Glutamatergic neuron (in vitro differentiated cells): ENCODE measurements around the gene MT2A. TPM values are rescaled to one million over a fixed set of nuclear protein-coding genes. Genes with fewer than 3 reads are reported as not detected.

Experiments used
- DNase-seq: peaks from one replicate; pipeline ENCODE4 v3.0.0; 2022
- H3K27ac Mint-ChIP-seq: one replicate; pipeline ENCODE4 v1.8.0; 2020; ENCODE audit warnings: mild to moderate bottlenecking, mixed read lengths, inconsistent platforms; ENCODE audit not compliant: unreplicated experiment
- H3K27me3 Mint-ChIP-seq: one replicate; pipeline ENCODE4 v1.8.0; 2020; ENCODE audit warnings: mild to moderate bottlenecking, moderate library complexity, mixed read lengths, inconsistent platforms; ENCODE audit not compliant: unreplicated experiment
- H3K36me3 Mint-ChIP-seq: one replicate; pipeline ENCODE4 v1.8.0; 2020; ENCODE audit warnings: mild to moderate bottlenecking, mixed read lengths, inconsistent platforms; ENCODE audit not compliant: unreplicated experiment
- H3K4me1 Mint-ChIP-seq: one replicate; pipeline ENCODE4 v1.8.0; 2020; ENCODE audit warnings: mild to moderate bottlenecking, low read depth, mixed read lengths, inconsistent platforms; ENCODE audit not compliant: unreplicated experiment
- H3K4me3 Mint-ChIP-seq: one replicate; pipeline ENCODE4 v1.8.0; 2020; ENCODE audit warnings: mild to moderate bottlenecking, mixed read lengths, inconsistent platforms; ENCODE audit not compliant: unreplicated experiment
- H3K9me3 Mint-ChIP-seq: one replicate; pipeline ENCODE4 v1.8.0; 2020; ENCODE audit warnings: mild to moderate bottlenecking, moderate library complexity, mixed read lengths, inconsistent platforms; ENCODE audit not compliant: unreplicated experiment
- CTCF ChIP-seq: fragments of 200-600 bp; sonication (generic); IDR thresholded peaks from one replicate; pipeline ENCODE4 v1.5.0; 2021; ENCODE audit not compliant: partially characterized antibody, unreplicated experiment
- total RNA-seq: library from RNA; stranded (reverse); fragmentation: NEBNext Ultra II Directional; extraction: Animal tissue kit (Norgen Biotek cat#: 25700); gene quantifications from one replicate; pipeline ENCODE4 v1.2.1, GENCODE V29; 2021; ENCODE audit not compliant: unreplicated experiment

The MT2A gene
- total RNA-seq, 1 donor from 2014 or later: not detected

GRCh38 chr16:56634715-56635440 is 26.5 kb downstream of the MT2A start:
- Mint-ChIP-seq H3K4me1 (peaks cover 14% of the 10 kb centered on the region), H3K27me3 (peaks cover 38% of the 10 kb centered on the region), H3K9me3 (peaks cover 9% of the 10 kb centered on the region), H3K27ac (no peak overlapping the region), H3K36me3 (no peaks in the 10 kb centered on the region), H3K4me3 (peak overlapping the region; percentile 57)
- no peak for TF ChIP-seq CTCF
- DNase-seq: no peak

GRCh38 chr16:56635441-56635967 is 27.1 kb downstream of the MT2A start:
- Mint-ChIP-seq H3K9me3 (peaks cover 9% of the 10 kb centered on the region), H3K27me3 (peaks cover 41% of the 10 kb centered on the region), H3K4me3 (no peak overlapping the region), H3K4me1 (peaks cover 14% of the 10 kb centered on the region), H3K36me3 (no peaks in the 10 kb centered on the region), H3K27ac (no peak overlapping the region)
- TF ChIP-seq CTCF: no peak
- DNase-seq: no peak

- Mint-ChIP-seq H3K27me3 (peaks cover 48% of the 10 kb centered on the region), H3K27ac (no peak overlapping the region), H3K4me3 (no peak overlapping the region)
These were observed 28.4 kb downstream of the MT2A start for GRCh38 chr16:56636616-56637413.

GRCh38 chr16:56637814-56638750 is 29.7 kb downstream of the MT2A start, which contains the start of gene MT1A:
Gene MT1A (plus strand): TSS chr16:56638666. CDS start chr16:56638739, 73 bp downstream.
- no peak for TF ChIP-seq CTCF
- Mint-ChIP-seq H3K4me1 (peaks cover 8% of the 10 kb centered on the region), H3K27me3 (peaks cover 52% of the 10 kb centered on the region), H3K36me3 (no peaks in the 10 kb centered on the region), H3K9me3 (peaks cover 5% of the 10 kb centered on the region), H3K4me3 (peak within 1 kb of the TSS; percentile 85), H3K27ac (no peak within 1 kb of the TSS)
- DNase-seq: peak; percentile 66

More at GRCh38 chr16:56636616-56637413, 28.4 kb downstream of the MT2A start:
- Mint-ChIP-seq H3K4me1 (peaks cover 13% of the 10 kb centered on the region), H3K36me3 (no peaks in the 10 kb centered on the region), H3K9me3 (peaks cover 5% of the 10 kb centered on the region)
- no peak for TF ChIP-seq CTCF
- no peak for DNase-seq
